ENCODE data around the gene MAJIN. TPM values are rescaled to one million over a fixed set of nuclear protein-coding genes. Genes with fewer than 3 reads are reported as not detected.

Gene MAJIN
- total and polyA plus RNA-seq, 2 experiments from 2014 or later = not detected

- H3K27ac ChIP-seq (ENCODE audit: low read depth) = no peak overlapping the region
- no peak overlapping the region for H3K4me2 ChIP-seq
- no peaks in the 10 kb centered on the region; the same call in 2 of the 3 replicates for H3K36me3 Mint-ChIP-seq (ENCODE audit: low read depth)
- ATAC-seq (peak; percentile 14), DNase-seq (ENCODE audit: low spot score) (no peak)
- H3K4me3 Mint-ChIP-seq = no peak overlapping the region
- H3K36me3 ChIP-seq (ENCODE audit: insufficient read depth) = no peaks in the 10 kb centered on the region
- no peaks in the 10 kb centered on the region for H3K9me3 Mint-ChIP-seq
- H3F3A ChIP-seq (replicated peaks; ENCODE audit: low read depth) = no peaks in the 10 kb centered on the region
- peaks cover 11% of the 10 kb centered on the region for H3K4me1 Mint-ChIP-seq
- H2AFZ ChIP-seq = no peak overlapping the region
- H4K20me1 ChIP-seq (replicated peaks; ENCODE audit: insufficient read depth) = no peaks in the 10 kb centered on the region
- H3K4me1 ChIP-seq (ENCODE audit: insufficient read depth) = 0 out of 2 replicates have a peak, but pooled peaks cover 4% of the 10 kb centered on the region
- no peaks in the 10 kb centered on the region for H3K79me2 ChIP-seq (replicated peaks; ENCODE audit: insufficient read depth)
- H3K27me3 ChIP-seq (ENCODE audit: insufficient read depth) = no peaks in the 10 kb centered on the region
- no peak overlapping the region for H3K27ac Mint-ChIP-seq
- H3K4me3 ChIP-seq = no peak overlapping the region
- TF ChIP-seq POLR2AphosphoS5 (IDR thresholded peaks at IDR 0.05; ENCODE audit: low read depth) (no peak), ZNF331 (CRISPR knock-in tag; IDR thresholded peaks at IDR 0.05; ENCODE audit: low read depth) (no peak), NANOG (IDR thresholded peaks at IDR 0.05; ENCODE audit: borderline replicate concordance) (no peak), JUNB (IDR thresholded peaks at IDR 0.05; ENCODE audit: unreplicated experiment) (no peak), STAT1 (IDR thresholded peaks at IDR 0.05; ENCODE audit: unreplicated experiment) (no peak), ZNF462 (CRISPR knock-in tag; IDR thresholded peaks at IDR 0.05) (no peak), CREB1 (CRISPR knock-in tag; IDR thresholded peaks at IDR 0.05; ENCODE audit: low read depth) (no peak), EZH2 (IDR thresholded peaks at IDR 0.05; ENCODE audit: low read depth, unreplicated experiment) (no peak), EZH2phosphoT487 (IDR thresholded peaks at IDR 0.05; ENCODE audit: unreplicated experiment) (no peak), CTCF (conservative IDR thresholded peaks at IDR 0.05; ENCODE audit: low read depth in 2 of 2) (no peak), ZNF114 (CRISPR knock-in tag; IDR thresholded peaks at IDR 0.05) (no peak)
- TF ChIP-seq, protein P1, sequence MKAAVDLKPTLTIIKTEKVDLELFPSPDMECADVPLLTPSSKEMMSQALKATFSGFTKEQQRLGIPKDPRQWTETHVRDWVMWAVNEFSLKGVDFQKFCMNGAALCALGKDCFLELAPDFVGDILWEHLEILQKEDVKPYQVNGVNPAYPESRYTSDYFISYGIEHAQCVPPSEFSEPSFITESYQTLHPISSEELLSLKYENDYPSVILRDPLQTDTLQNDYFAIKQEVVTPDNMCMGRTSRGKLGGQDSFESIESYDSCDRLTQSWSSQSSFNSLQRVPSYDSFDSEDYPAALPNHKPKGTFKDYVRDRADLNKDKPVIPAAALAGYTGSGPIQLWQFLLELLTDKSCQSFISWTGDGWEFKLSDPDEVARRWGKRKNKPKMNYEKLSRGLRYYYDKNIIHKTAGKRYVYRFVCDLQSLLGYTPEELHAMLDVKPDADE (IDR thresholded peaks at IDR 0.05) = no peak
- TF ChIP-seq, protein P2, sequence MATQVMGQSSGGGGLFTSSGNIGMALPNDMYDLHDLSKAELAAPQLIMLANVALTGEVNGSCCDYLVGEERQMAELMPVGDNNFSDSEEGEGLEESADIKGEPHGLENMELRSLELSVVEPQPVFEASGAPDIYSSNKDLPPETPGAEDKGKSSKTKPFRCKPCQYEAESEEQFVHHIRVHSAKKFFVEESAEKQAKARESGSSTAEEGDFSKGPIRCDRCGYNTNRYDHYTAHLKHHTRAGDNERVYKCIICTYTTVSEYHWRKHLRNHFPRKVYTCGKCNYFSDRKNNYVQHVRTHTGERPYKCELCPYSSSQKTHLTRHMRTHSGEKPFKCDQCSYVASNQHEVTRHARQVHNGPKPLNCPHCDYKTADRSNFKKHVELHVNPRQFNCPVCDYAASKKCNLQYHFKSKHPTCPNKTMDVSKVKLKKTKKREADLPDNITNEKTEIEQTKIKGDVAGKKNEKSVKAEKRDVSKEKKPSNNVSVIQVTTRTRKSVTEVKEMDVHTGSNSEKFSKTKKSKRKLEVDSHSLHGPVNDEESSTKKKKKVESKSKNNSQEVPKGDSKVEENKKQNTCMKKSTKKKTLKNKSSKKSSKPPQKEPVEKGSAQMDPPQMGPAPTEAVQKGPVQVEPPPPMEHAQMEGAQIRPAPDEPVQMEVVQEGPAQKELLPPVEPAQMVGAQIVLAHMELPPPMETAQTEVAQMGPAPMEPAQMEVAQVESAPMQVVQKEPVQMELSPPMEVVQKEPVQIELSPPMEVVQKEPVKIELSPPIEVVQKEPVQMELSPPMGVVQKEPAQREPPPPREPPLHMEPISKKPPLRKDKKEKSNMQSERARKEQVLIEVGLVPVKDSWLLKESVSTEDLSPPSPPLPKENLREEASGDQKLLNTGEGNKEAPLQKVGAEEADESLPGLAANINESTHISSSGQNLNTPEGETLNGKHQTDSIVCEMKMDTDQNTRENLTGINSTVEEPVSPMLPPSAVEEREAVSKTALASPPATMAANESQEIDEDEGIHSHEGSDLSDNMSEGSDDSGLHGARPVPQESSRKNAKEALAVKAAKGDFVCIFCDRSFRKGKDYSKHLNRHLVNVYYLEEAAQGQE (IDR thresholded peaks at IDR 0.05; ENCODE audit: unreplicated experiment) = no peak
- H3K9me2 ChIP-seq (ENCODE audit: insufficient read depth) = no peaks in the 10 kb centered on the region
- peaks cover 16% of the 10 kb centered on the region for H3K27me3 Mint-ChIP-seq (ENCODE audit: insufficient read depth, low read depth, poor library complexity)
Observed at GRCh38 chr11:64893194-64894069, 78.5 kb downstream of the MAJIN start.
